Neural progenitor cell (in vitro differentiated cells): ENCODE data around the gene FASTKD1. TPM values are rescaled to one million over a fixed set of nuclear protein-coding genes. Genes with fewer than 3 reads are reported as not detected.

ENCODE experiments used
- DNase-seq: peaks from one replicate; pipeline ENCODE4 v3.0.0-alpha.2; 2016; ENCODE audit warnings: low spot score
- H2AFZ ChIP-seq: fragments of 200-600 bp; sonication (generic); replicated peaks from 2 replicates; pipeline ENCODE4 v1.6.1; 2016; ENCODE audit warnings: antibody characterized with exemption
- H3F3A ChIP-seq: fragments of 200-600 bp; sonication (generic); 2 replicates; pipeline ENCODE4 v1.6.1; 2016; ENCODE audit warnings: antibody characterized with exemption, low read depth
- H3K27ac ChIP-seq: fragments of 200-600 bp; sonication (generic); 2 replicates; pipeline ENCODE4 v1.5.1; 2016; ENCODE audit warnings: mild to moderate bottlenecking
- H3K27me3 ChIP-seq: fragments of 200-600 bp; sonication (generic); 2 replicates; pipeline ENCODE4 v1.6.1; 2016; ENCODE audit warnings: mild to moderate bottlenecking, moderate library complexity
- H3K36me3 ChIP-seq: fragments of 200-600 bp; sonication (generic); 2 replicates; pipeline ENCODE4 v1.5.1; 2016
- H3K4me1 ChIP-seq: fragments of 200-600 bp; sonication (generic); 2 replicates; pipeline ENCODE4 v1.6.1; 2016; ENCODE audit warnings: mixed run types
- H3K4me2 ChIP-seq: fragments of 200-600 bp; sonication (generic); 2 replicates; pipeline ENCODE4 v1.6.1; 2016
- H3K4me3 ChIP-seq: fragments of 200-600 bp; sonication (generic); 2 replicates; pipeline ENCODE4 v1.5.1; 2016
- H3K79me2 ChIP-seq: fragments of 200-600 bp; sonication (generic); 2 replicates; pipeline ENCODE4 v1.6.1; 2016; ENCODE audit warnings: low read depth
- H3K9ac ChIP-seq: fragments of 200-600 bp; sonication (generic); 2 replicates; pipeline ENCODE4 v1.6.1; 2016
- H3K9me3 ChIP-seq: fragments of 200-600 bp; sonication (generic); 2 replicates; pipeline ENCODE4 v1.5.1; 2016; ENCODE audit warnings: low read depth
- H4K20me1 ChIP-seq: fragments of 200-600 bp; sonication (generic); 2 replicates; pipeline ENCODE4 v1.6.1; 2016; ENCODE audit warnings: low read depth
- H3K27ac Mint-ChIP-seq: 3 replicates; pipeline ENCODE4 v1.8.0; 2021; ENCODE audit warnings: mixed read lengths
- H3K27me3 Mint-ChIP-seq: 2 replicates; pipeline ENCODE4 v1.8.0; 2022; ENCODE audit warnings: low read depth, mild to moderate bottlenecking, inconsistent platforms, moderate library complexity, mixed read lengths; ENCODE audit not compliant: insufficient read depth
- H3K36me3 Mint-ChIP-seq: 3 replicates; pipeline ENCODE4 v1.8.0; 2021; ENCODE audit warnings: mixed read lengths
- H3K4me1 Mint-ChIP-seq: 3 replicates; pipeline ENCODE4 v1.8.0; 2021; ENCODE audit warnings: mixed read lengths
- H3K4me3 Mint-ChIP-seq: 3 replicates; pipeline ENCODE4 v1.8.0; 2021; ENCODE audit warnings: mild to moderate bottlenecking, moderate library complexity, mixed read lengths
- H3K9me3 Mint-ChIP-seq: 3 replicates; pipeline ENCODE4 v1.8.0; 2020; ENCODE audit warnings: mixed read lengths
- EZH2 ChIP-seq: fragments of 200-600 bp; sonication (generic); IDR thresholded peaks from 2 replicates; pipeline ENCODE4 v1.6.1; 2017; ENCODE audit warnings: antibody characterized with exemption, mild to moderate bottlenecking, moderate library complexity
- EZH2phosphoT487 ChIP-seq: fragments of 200-600 bp; sonication (generic); IDR thresholded peaks from 2 replicates; pipeline ENCODE4 v1.6.1; 2017; ENCODE audit warnings: antibody characterized with exemption
- total RNA-seq: library from RNA; depleted of rRNA; stranded (reverse); fragments of >200 nt; gene quantifications from 2 replicates; pipeline ENCODE4 v1.2.3, GENCODE V29; 2015; ENCODE audit warnings: low replicate concordance
- TF ChIP-seq, protein P1 (sequence below): fragments of 200-600 bp; sonication (generic); IDR thresholded peaks from 2 replicates; pipeline ENCODE4 v1.5.1; 2017; ENCODE audit warnings: antibody characterized with exemption, mild to moderate bottlenecking

The FASTKD1 gene
- total RNA-seq, 1 donor from 2014 or later = 60.3 TPM

DNA sequence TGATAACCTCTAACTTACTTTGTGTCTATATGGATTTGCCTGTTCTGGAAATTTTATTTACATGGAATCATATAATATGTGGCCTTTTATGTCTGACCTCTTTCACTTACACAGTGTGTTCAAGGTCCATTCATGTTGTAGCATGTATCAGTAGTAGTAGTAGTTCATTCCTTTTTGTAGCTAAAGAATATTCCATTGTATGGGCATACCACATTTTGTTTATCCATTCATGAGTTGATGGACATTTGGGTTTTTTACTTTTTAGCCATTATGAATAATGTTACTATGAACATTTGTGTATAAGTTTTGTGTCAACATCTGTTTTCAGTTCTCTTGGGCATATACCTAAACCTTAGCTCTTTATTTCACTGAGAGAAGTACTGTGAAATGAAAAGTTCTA lies 82.8 kb downstream of the FASTKD1 start:
- Histone ChIP-seq H2AFZ (no peak overlapping the region), H3K4me3 (no peak overlapping the region), H3F3A (no peaks in the 10 kb centered on the region), H3K36me3 (no peaks in the 10 kb centered on the region), H3K4me2 (no peak overlapping the region), H3K79me2 (no peaks in the 10 kb centered on the region), H4K20me1 (no peaks in the 10 kb centered on the region), H3K9ac (no peak overlapping the region), H3K9me3 (no peaks in the 10 kb centered on the region), H3K4me1 (no peaks in the 10 kb centered on the region), H3K27ac (no peak overlapping the region), H3K27me3 (no peaks in the 10 kb centered on the region)
- no peaks in the 10 kb centered on the region for H3K4me1 Mint-ChIP-seq
- DNase-seq = no peak
- TF ChIP-seq, protein P1, sequence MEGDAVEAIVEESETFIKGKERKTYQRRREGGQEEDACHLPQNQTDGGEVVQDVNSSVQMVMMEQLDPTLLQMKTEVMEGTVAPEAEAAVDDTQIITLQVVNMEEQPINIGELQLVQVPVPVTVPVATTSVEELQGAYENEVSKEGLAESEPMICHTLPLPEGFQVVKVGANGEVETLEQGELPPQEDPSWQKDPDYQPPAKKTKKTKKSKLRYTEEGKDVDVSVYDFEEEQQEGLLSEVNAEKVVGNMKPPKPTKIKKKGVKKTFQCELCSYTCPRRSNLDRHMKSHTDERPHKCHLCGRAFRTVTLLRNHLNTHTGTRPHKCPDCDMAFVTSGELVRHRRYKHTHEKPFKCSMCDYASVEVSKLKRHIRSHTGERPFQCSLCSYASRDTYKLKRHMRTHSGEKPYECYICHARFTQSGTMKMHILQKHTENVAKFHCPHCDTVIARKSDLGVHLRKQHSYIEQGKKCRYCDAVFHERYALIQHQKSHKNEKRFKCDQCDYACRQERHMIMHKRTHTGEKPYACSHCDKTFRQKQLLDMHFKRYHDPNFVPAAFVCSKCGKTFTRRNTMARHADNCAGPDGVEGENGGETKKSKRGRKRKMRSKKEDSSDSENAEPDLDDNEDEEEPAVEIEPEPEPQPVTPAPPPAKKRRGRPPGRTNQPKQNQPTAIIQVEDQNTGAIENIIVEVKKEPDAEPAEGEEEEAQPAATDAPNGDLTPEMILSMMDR = no peak
- no peak for TF ChIP-seq EZH2phosphoT487
- TF ChIP-seq EZH2 = no peak
- peaks cover 3% of the 10 kb centered on the region for H3K9me3 Mint-ChIP-seq
- no peaks in the 10 kb centered on the region for H3K27me3 Mint-ChIP-seq
- no peak overlapping the region for H3K4me3 Mint-ChIP-seq
- H3K27ac Mint-ChIP-seq = no peak overlapping the region
- peaks cover 10% of the 10 kb centered on the region for H3K36me3 Mint-ChIP-seq

DNA sequence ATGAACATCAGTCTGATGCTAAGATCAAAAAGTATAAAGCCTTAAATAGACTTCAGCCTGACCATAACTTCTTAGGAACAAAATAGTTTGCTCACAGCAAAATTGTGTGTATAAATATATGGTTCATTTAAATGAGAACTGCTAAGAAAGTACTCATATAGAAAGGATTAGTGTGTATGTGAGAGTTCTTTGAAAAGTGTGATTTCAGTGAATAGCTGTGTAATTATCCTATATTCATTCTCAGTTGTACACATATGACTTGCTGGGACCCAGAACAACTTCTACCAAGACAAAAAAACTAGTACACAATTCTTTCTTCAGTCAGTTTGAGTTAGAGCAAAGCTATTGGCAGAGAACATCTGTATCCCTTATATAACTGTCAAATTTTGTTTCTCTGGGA lies 87.2 kb downstream of the FASTKD1 start:
- H3K36me3 Mint-ChIP-seq = peaks cover 17% of the 10 kb centered on the region
- H3K27ac Mint-ChIP-seq = no peak overlapping the region
- Histone ChIP-seq H3F3A (no peaks in the 10 kb centered on the region), H4K20me1 (no peaks in the 10 kb centered on the region), H3K27ac (no peak overlapping the region), H3K9me3 (no peaks in the 10 kb centered on the region), H3K4me3 (no peak overlapping the region), H3K79me2 (no peaks in the 10 kb centered on the region), H3K27me3 (peaks cover 8% of the 10 kb centered on the region), H3K4me2 (no peak overlapping the region), H3K36me3 (no peaks in the 10 kb centered on the region), H3K9ac (no peak overlapping the region), H3K4me1 (no peaks in the 10 kb centered on the region), H2AFZ (no peak overlapping the region)
- H3K9me3 Mint-ChIP-seq = peaks cover 3% of the 10 kb centered on the region
- H3K4me3 Mint-ChIP-seq = no peak overlapping the region
- TF ChIP-seq, protein P1 = no peak
- no peak for TF ChIP-seq EZH2
- TF ChIP-seq EZH2phosphoT487 = no peak
- H3K4me1 Mint-ChIP-seq = no peaks in the 10 kb centered on the region
- DNase-seq = no peak
- H3K27me3 Mint-ChIP-seq = no peaks in the 10 kb centered on the region

DNA sequence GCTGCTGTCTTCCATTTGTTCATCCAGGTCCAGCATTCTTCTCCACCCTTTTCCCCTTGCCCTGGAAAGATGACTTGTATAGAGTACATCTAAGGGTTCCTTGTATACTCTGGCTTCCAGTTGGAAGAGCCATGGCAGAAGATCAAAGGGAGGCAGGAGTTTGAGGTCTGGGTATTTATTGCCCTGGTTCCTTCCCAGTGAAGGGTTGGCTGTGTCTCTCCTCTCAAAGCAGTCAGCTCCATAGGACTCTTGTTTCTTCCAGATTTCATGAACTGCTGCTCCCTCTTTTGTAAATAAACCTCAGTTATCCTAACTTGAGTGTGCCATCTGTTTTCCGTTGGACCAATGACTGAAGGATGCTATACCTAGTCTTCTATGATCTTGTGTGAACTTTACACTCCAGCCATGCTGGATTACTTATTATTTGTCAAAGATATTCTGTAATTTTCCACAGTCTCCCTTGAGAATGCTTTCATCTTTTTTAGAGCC lies 88.0 kb downstream of the FASTKD1 start:
- Histone ChIP-seq H2AFZ (no peak overlapping the region), H3K27me3 (peaks cover 16% of the 10 kb centered on the region), H3K27ac (no peak overlapping the region), H4K20me1 (no peaks in the 10 kb centered on the region), H3K9ac (no peak overlapping the region), H3K4me3 (no peak overlapping the region), H3K4me1 (no peaks in the 10 kb centered on the region), H3K79me2 (no peaks in the 10 kb centered on the region), H3K9me3 (no peaks in the 10 kb centered on the region), H3K4me2 (no peak overlapping the region), H3K36me3 (no peaks in the 10 kb centered on the region), H3F3A (no peaks in the 10 kb centered on the region)
- no peak for DNase-seq
- H3K9me3 Mint-ChIP-seq = peaks cover 2% of the 10 kb centered on the region
- H3K4me3 Mint-ChIP-seq = no peak overlapping the region
- no peaks in the 10 kb centered on the region for H3K4me1 Mint-ChIP-seq
- H3K27ac Mint-ChIP-seq = no peak overlapping the region
- H3K27me3 Mint-ChIP-seq = no peaks in the 10 kb centered on the region
- peaks cover 15% of the 10 kb centered on the region for H3K36me3 Mint-ChIP-seq
- TF ChIP-seq, protein P1 = no peak
- no peak for TF ChIP-seq EZH2
- no peak for TF ChIP-seq EZH2phosphoT487
